Measurements from ENCODE around the gene PKD2L1. TPM values are rescaled to one million over a fixed set of nuclear protein-coding genes. Genes with fewer than 3 reads are reported as not detected.

PKD2L1 gene
- not detected for total RNA-seq

GRCh38 chr10:100330079-100330478, at the start of gene PKD2L1:
PKD2L1 (minus strand) TSS chr10:100330228; CDS start chr10:100330103, 125 bp downstream.

GRCh38 chr10:100346765-100347567, 16.9 kb upstream of the PKD2L1 start, which contains the start of gene SCD:
SCD (plus strand) TSS chr10:100347233; CDS start chr10:100347505, 272 bp downstream.

GRCh38 chr10:100286051-100287033, 43.7 kb downstream of the PKD2L1 start, which contains the start of gene BLOC1S2:
BLOC1S2 (minus strand) TSS chr10:100286680; CDS start chr10:100286659, 21 bp downstream.

GRCh38 chr10:100267239-100268104, 62.6 kb downstream of the PKD2L1 start, which contains the start of gene CWF19L1:
CWF19L1 (minus strand) TSS chr10:100267638; CDS start chr10:100267593, 45 bp downstream.

Small RNA genes lying within 50 kb of the gene (small RNA-seq; reads per million reads assigned to genes)
- not detected for gene RNU6-422P (ENCODE audit: low replicate concordance)

Other genes with a start within 250 kb of the PKD2L1 start
- gene CPN1, start 248.4 kb downstream of the PKD2L1 start, total RNA-seq: 2.2 TPM
- gene ERLIN1, start 144.2 kb downstream of the PKD2L1 start, total RNA-seq: 28.0 TPM
- 18.6 TPM for gene CHUK, start 100.6 kb downstream of the PKD2L1 start, total RNA-seq
- gene CWF19L1, start 62.6 kb downstream of the PKD2L1 start, total RNA-seq: 24.8 TPM
- gene BLOC1S2, start 43.5 kb downstream of the PKD2L1 start, total RNA-seq: 16.9 TPM
- gene SCD, start 17.0 kb upstream of the PKD2L1 start, total RNA-seq: 15.6 TPM
- gene WNT8B, start 132.8 kb upstream of the PKD2L1 start, total RNA-seq: 0.29 TPM
- 8.7 TPM for gene SEC31B, start 189.6 kb upstream of the PKD2L1 start, total RNA-seq
- 158 TPM for gene NDUFB8, start 199.6 kb upstream of the PKD2L1 start, total RNA-seq
- gene HIF1AN, start 205.7 kb upstream of the PKD2L1 start, total RNA-seq: 19.4 TPM

Measured in metanephros (tissue), 2 donors.